ENCODE data around the gene COL18A1. TPM values are rescaled to one million over a fixed set of nuclear protein-coding genes. Genes with fewer than 3 reads are reported as not detected.

COL18A1 gene
- polyA plus RNA-seq, 6 donors from 2014 or later: 0.13 to 0.49 (median 0.21) TPM

DNA sequence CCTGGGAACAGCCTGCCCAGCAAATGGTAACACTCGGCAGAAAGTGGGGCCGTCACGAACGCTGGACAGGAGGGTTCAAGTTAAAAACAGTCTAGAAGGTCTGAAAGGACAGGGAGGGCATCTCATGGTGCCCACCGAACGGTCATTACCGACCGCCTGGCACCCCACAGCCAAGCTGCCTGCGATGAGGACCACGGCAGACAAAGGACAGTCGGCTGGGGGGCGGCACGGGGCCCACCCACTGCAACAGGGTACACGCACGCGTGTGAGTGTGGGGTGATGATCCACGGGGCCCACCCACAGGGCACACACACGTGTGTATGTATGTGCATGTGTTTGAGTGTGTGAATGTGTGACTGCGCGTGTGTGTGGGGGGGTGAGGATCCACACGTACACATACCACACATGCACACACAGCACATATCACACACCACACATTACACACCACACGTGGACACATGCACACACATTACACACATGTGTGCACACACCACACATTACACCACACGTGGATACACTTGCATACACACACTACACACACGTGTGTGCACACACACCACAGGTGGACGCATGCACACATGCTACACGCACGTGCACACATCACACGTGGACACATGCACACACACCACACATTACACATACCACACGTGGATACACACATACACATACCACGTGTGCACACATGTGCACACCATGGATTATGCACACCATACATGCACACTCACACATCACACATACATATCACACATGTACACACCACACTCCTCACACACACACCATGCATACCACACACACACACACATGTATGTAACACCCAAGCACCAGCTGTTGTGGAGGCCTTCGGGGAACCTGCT, 74.1 kb downstream of the COL18A1 start:
- peak overlapping the region in 5 of 6 donors; percentile 12 to 96 (median 88) for H3K27ac Mint-ChIP-seq
- peaks cover 3 to 6% (median 5%) of the 10 kb centered on the region in 3 donors for H3K27me3 Mint-ChIP-seq
- H3K4me3 Mint-ChIP-seq: peak overlapping the region in 6 of 8 donors; percentile 48 to 95 (median 88)
- no peaks in the 10 kb centered on the region for H3K36me3 Mint-ChIP-seq
- H3K4me1 Mint-ChIP-seq: peaks cover 32 to 44% (median 34%) of the 10 kb centered on the region in 3 donors
- peaks cover 0 to 4% (median 0%) of the 10 kb centered on the region in 7 donors for H3K9me3 Mint-ChIP-seq
- DNase-seq: no peak
- no peak for ATAC-seq (ENCODE audit: low read depth in 2 of 2)

- Mint-ChIP-seq H3K9me3 (peaks cover 0 to 5% (median 0%) of the 10 kb centered on the region in 7 donors), H3K27ac (peak overlapping the region in 1 of 6 donors; percentile 72), H3K4me3 (peak overlapping the region in 4 of 8 donors; percentile 29 to 59 (median 54)), H3K36me3 (no peaks in the 10 kb centered on the region), H3K27me3 (no peaks in the 10 kb centered on the region), H3K4me1 (peaks cover 34 to 48% (median 38%) of the 10 kb centered on the region in 3 donors)
- DNase-seq: no peak
- no peak for ATAC-seq (ENCODE audit: low read depth in 2 of 2)
Observed at GRCh38 chr21:45479691-45480675, 75.0 kb downstream of the COL18A1 start.

GRCh38 chr21:45480701-45481500, 75.9 kb downstream of the COL18A1 start:
- DNase-seq (no peak), ATAC-seq (ENCODE audit: low read depth in 2 of 2) (no peak)
- Mint-ChIP-seq H3K27ac (no peak overlapping the region), H3K36me3 (no peaks in the 10 kb centered on the region), H3K27me3 (no peaks in the 10 kb centered on the region), H3K9me3 (peaks cover 0 to 5% (median 0%) of the 10 kb centered on the region in 7 donors), H3K4me3 (no peak overlapping the region), H3K4me1 (peaks cover 34 to 48% (median 38%) of the 10 kb centered on the region in 3 donors)

GRCh38 chr21:45481566-45481965, 76.6 kb downstream of the COL18A1 start:
- H3K9me3 Mint-ChIP-seq: peaks cover 0 to 5% (median 0%) of the 10 kb centered on the region in 7 donors
- no peak overlapping the region for H3K4me3 Mint-ChIP-seq
- ATAC-seq (ENCODE audit: low read depth in 2 of 2): no peak
- H3K27me3 Mint-ChIP-seq: no peaks in the 10 kb centered on the region
- H3K27ac Mint-ChIP-seq: peak overlapping the region in 1 of 6 donors; percentile 81
- DNase-seq: no peak
- H3K4me1 Mint-ChIP-seq: peaks cover 31 to 45% (median 36%) of the 10 kb centered on the region in 3 donors
- H3K36me3 Mint-ChIP-seq: no peaks in the 10 kb centered on the region

DNA sequence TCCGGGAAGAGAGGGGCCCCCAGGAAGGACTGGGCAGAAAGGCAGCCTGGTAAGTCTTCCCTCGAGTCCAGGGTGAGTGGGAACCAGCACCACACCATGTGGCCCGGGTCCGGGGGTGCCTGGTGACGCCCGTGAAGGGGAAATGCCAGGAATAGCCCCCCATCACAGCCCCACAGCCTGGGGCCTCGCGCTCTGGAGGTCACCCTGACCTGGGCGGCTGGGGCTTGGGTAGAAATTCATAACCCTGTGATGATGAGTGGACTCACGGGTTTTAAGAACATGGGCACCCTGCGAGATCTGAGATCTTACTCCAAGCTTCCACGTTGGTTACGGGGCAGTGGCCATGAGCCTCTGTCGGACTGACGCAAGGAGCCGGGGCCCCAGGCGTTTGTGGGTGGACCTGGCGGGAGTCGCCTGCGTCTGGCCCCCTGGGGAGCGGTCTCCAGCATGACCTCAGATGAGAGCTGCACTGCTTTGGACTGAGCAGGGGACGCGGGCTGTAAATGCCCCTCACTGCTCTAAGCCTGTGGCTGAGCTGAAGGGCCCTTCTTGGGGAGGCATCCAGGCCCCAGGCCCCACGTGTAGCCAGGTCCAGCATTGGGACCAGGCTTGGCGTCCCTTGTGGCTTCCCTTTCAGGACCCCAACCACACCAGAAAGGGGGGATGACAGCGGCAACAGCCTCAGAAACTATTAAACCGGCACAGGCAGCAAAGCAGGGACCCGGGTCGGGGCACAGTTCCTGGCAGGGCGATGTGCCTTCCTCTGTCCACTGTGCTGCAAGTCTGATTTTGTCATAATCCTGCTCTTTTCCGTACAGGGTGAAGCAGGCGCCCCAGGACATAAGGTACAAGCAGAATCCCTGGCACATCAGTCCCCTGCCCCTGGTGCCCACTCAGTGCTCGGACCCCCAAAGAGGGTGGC, 77.3 kb downstream of the COL18A1 start:
- ATAC-seq (ENCODE audit: low read depth in 2 of 2) (no peak), DNase-seq (no peak)
- Mint-ChIP-seq H3K9me3 (peaks cover 0 to 5% (median 0%) of the 10 kb centered on the region in 7 donors), H3K36me3 (no peaks in the 10 kb centered on the region), H3K27ac (peak overlapping the region in 5 of 6 donors; percentile 60 to 92 (median 78)), H3K4me1 (peaks cover 28 to 38% (median 35%) of the 10 kb centered on the region in 3 donors), H3K4me3 (peak overlapping the region; percentile 36 to 92 (median 84)), H3K27me3 (no peaks in the 10 kb centered on the region)

- peak; percentile 34 for DNase-seq
- Mint-ChIP-seq H3K9me3 (peaks cover 0 to 5% (median 0%) of the 10 kb centered on the region in 7 donors), H3K36me3 (no peaks in the 10 kb centered on the region), H3K4me1 (peaks cover 25 to 34% (median 31%) of the 10 kb centered on the region in 3 donors), H3K27ac (peak overlapping the region; percentile 69 to 92 (median 84)), H3K4me3 (peak overlapping the region; percentile 36 to 92 (median 84)), H3K27me3 (no peaks in the 10 kb centered on the region)
- peak; percentile 71 to 76 for ATAC-seq (ENCODE audit: low read depth in 2 of 2)
Observed at GRCh38 chr21:45482899-45483821, 78.2 kb downstream of the COL18A1 start.

GRCh38 chr21:45484318-45484717, 79.4 kb downstream of the COL18A1 start:
- Mint-ChIP-seq H3K4me1 (peaks cover 17 to 22% (median 20%) of the 10 kb centered on the region in 3 donors), H3K27me3 (no peaks in the 10 kb centered on the region), H3K36me3 (no peaks in the 10 kb centered on the region), H3K27ac (peak overlapping the region in 3 of 6 donors; percentile 36 to 80 (median 78)), H3K9me3 (peaks cover 0 to 5% (median 0%) of the 10 kb centered on the region in 7 donors), H3K4me3 (peak overlapping the region; percentile 16 to 74 (median 68))
- no peak for DNase-seq
- ATAC-seq (ENCODE audit: low read depth in 2 of 2): no peak

DNA sequence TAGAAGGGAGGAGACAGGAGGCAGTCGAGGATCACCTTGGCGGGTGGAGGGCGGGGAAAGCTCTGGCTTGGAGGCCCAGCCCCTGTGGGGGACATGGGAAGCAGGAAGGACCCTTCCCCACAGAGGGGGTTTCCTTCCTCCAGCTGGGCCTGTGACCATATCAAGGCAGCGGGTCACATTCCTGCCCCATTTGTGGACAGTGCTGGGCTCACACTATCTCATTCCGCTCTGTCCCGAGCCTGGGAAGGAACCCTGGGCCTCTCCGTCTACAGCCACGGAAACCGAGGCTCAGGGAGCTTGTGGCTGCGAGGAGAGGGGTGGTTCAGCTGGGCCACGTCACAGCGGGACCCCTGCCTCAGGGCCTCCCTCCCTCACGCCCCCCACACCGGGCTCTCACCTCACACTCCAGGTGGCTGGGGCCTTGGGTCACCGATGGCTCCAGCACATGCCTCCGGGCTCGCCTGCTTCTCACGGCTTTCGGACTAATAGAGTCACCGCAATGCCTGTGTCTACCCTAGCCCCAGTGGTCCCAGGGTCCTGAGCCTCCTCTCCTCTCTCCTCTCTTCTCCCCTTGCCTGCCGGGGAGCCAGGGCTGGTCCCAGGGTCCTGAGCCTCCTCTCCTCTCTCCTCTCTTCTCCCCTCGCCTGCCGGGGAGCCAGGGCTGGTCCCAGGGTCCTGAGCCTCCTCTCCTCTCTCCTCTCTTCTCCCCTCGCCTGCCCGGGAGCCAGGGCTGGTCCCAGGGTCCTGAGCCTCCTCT, 80.9 kb downstream of the COL18A1 start:
- DNase-seq (no peak), ATAC-seq (ENCODE audit: low read depth in 2 of 2) (no peak)
- no peaks in the 10 kb centered on the region for H3K36me3 Mint-ChIP-seq
- no peaks in the 10 kb centered on the region for H3K27me3 Mint-ChIP-seq
- no peak overlapping the region for H3K4me3 Mint-ChIP-seq
- H3K4me1 Mint-ChIP-seq: peaks cover 15 to 19% (median 18%) of the 10 kb centered on the region in 3 donors
- no peak overlapping the region for H3K27ac Mint-ChIP-seq
- H3K9me3 Mint-ChIP-seq: peaks cover 0 to 5% (median 0%) of the 10 kb centered on the region in 7 donors

- peak overlapping the region in 1 of 8 donors; percentile 56 for H3K4me3 Mint-ChIP-seq
- peaks cover 15 to 19% (median 18%) of the 10 kb centered on the region in 3 donors for H3K4me1 Mint-ChIP-seq
- no peaks in the 10 kb centered on the region for H3K27me3 Mint-ChIP-seq
- DNase-seq: no peak
- no peaks in the 10 kb centered on the region for H3K36me3 Mint-ChIP-seq
- H3K9me3 Mint-ChIP-seq: peaks cover 0 to 5% (median 0%) of the 10 kb centered on the region in 7 donors
- peak overlapping the region in 2 of 6 donors; percentile 44 to 62 for H3K27ac Mint-ChIP-seq
- ATAC-seq (ENCODE audit: low read depth in 2 of 2): no peak
Observed at GRCh38 chr21:45486443-45487160, 81.6 kb downstream of the COL18A1 start.
